Myocyte (in vitro differentiated cells): ENCODE data around the gene WFDC10A. TPM values are rescaled to one million over a fixed set of nuclear protein-coding genes. Genes with fewer than 3 reads are reported as not detected.
"Not testable (repeated sequence)": the region's sequence is repeated elsewhere in the genome, so short reads cannot be mapped to it uniquely, and the experiment has no call there.

Experiments
- DNase-seq: peaks from one replicate; pipeline ENCODE4 v3.0.0-alpha.2; 2012; ENCODE audit warnings: low read depth
- total RNA-seq: library from RNA; depleted of rRNA; stranded (reverse); fragments of >200 nt; gene quantifications from 2 replicates; pipeline ENCODE4 v1.2.3, GENCODE V29; 2014

The WFDC10A gene
- total RNA-seq, 1 donor from 2014 or later = not detected

GRCh38 chr20:45647441-45648050 lies 18.0 kb downstream of the WFDC10A start:
- DNase-seq = no peak

- DNase-seq = no peak
These were observed 19.8 kb downstream of the WFDC10A start for GRCh38 chr20:45649312-45649863.

GRCh38 chr20:45651726-45652125 lies 22.2 kb downstream of the WFDC10A start:
- DNase-seq = not testable (repeated sequence)

- not testable (repeated sequence) for DNase-seq
These were observed 27.5 kb downstream of the WFDC10A start for GRCh38 chr20:45657038-45657437.

GRCh38 chr20:45670139-45670538 lies 40.6 kb downstream of the WFDC10A start, which contains the start of gene WFDC11:
Gene WFDC11 (minus strand): TSS chr20:45670239. CDS start chr20:45650600, 19,639 bp downstream.
- no peak for DNase-seq

- no peak for DNase-seq
These were observed 43.2 kb downstream of the WFDC10A start for GRCh38 chr20:45672765-45673164.

GRCh38 chr20:45679650-45680049 lies 50.1 kb downstream of the WFDC10A start:
- no peak for DNase-seq

Other genes starting within 250 kb of the WFDC10A start
- gene DBNDD2, start 221.4 kb upstream of the WFDC10A start, total RNA-seq = 3.3 and 3.4 TPM in 2 replicates
- gene PIGT, start 213.6 kb upstream of the WFDC10A start, total RNA-seq = 123 and 136 TPM in 2 replicates
- not detected in 2 replicates for gene WFDC2, start 160.0 kb upstream of the WFDC10A start, total RNA-seq
- gene SPINT3, start 114.1 kb upstream of the WFDC10A start, total RNA-seq = not detected in 2 replicates
- not detected in 2 replicates for gene WFDC6, start 90.3 kb upstream of the WFDC10A start, total RNA-seq
- gene EPPIN, start 82.3 kb upstream of the WFDC10A start, total RNA-seq = not detected in 2 replicates
- not detected in 2 replicates for gene WFDC8, start 50.5 kb upstream of the WFDC10A start, total RNA-seq
- gene WFDC9, start 1.5 kb downstream of the WFDC10A start, total RNA-seq = not detected in 2 replicates
- not detected in 2 replicates for gene WFDC11, start 40.5 kb downstream of the WFDC10A start, total RNA-seq
- gene WFDC13, start 72.3 kb downstream of the WFDC10A start, total RNA-seq = not detected in 2 replicates
- gene WFDC10B, start 75.3 kb downstream of the WFDC10A start, total RNA-seq = not detected in 2 replicates
- gene SPINT4, start 92.6 kb downstream of the WFDC10A start, total RNA-seq = not detected in 2 replicates
- 0.24 and 1.8 TPM in 2 replicates for gene WFDC3, start 162.1 kb downstream of the WFDC10A start, total RNA-seq
- gene DNTTIP1, start 162.2 kb downstream of the WFDC10A start, total RNA-seq = 27.1 and 31.6 TPM in 2 replicates
- 1.8 and 2.4 TPM in 2 replicates for gene UBE2C, start 182.9 kb downstream of the WFDC10A start, total RNA-seq
- 678 and 849 TPM in 2 replicates for gene TNNC2, start 197.6 kb downstream of the WFDC10A start, total RNA-seq
- 131 and 161 TPM in 2 replicates for gene SNX21, start 204.1 kb downstream of the WFDC10A start, total RNA-seq
- gene ACOT8, start 227.7 kb downstream of the WFDC10A start, total RNA-seq = 29.8 and 47.2 TPM in 2 replicates
- gene ZSWIM3, start 227.9 kb downstream of the WFDC10A start, total RNA-seq = 4.5 and 4.7 TPM in 2 replicates